GM23338 (cell line): Measurements from ENCODE around the gene TOX2.

ENCODE experiments used
- CTCF ChIP-seq, 2 experiments: fragments of 200-600 bp in 1 of 2; sonication (generic) in 1 of 2; conservative IDR thresholded peaks; 2 replicates each; pipeline versions ENCODE4 v1.5.1 to v1.6.1; 2016 to 2017; ENCODE audit warnings: antibody characterized with exemption in 2 of 2, low read depth in 2 of 2, mild to moderate bottlenecking in 2 of 2, moderate library complexity in 1 of 2
- EZH2 ChIP-seq: fragments of 200-600 bp; sonication (generic); IDR thresholded peaks from one replicate; pipeline ENCODE4 v1.8.0; 2017; ENCODE audit warnings: antibody characterized with exemption, mild to moderate bottlenecking, low read depth; ENCODE audit not compliant: unreplicated experiment
- EZH2phosphoT487 ChIP-seq: fragments of 200-600 bp; sonication (generic); IDR thresholded peaks from one replicate; pipeline ENCODE4 v1.8.1; 2018; ENCODE audit warnings: antibody characterized with exemption; ENCODE audit not compliant: unreplicated experiment
- JUNB ChIP-seq: IDR thresholded peaks from one replicate; pipeline ENCODE4 v1.6.1; 2016; ENCODE audit warnings: antibody characterized with exemption; ENCODE audit not compliant: unreplicated experiment
- POLR2AphosphoS5 ChIP-seq: IDR thresholded peaks from 2 replicates; pipeline ENCODE4 v1.6.1; 2016; ENCODE audit warnings: antibody characterized with exemption, low read depth
- TF ChIP-seq, protein P1 (sequence below): IDR thresholded peaks from 2 replicates; pipeline ENCODE4 v1.6.1; 2016; ENCODE audit warnings: antibody characterized with exemption

DNA sequence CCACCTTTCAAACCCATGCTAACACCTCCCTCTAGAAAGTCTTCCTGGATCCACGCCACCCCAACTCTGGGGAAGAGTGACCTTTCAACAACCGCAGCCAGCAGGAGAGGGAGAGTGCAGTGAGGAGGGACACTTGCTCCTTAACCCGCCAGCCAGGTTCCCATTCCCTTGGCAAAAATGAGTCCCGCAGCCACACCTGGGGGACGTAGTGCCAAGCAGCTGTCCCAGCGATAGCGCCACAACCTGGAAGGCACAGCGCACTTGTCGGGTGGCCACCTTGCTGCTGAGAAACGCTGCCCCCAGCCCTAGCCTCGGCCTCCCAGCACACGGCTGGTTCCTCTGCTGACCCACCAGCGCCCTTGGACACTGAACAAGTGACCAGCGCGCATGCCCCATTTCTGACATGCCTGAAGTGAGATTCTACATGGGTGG is 153.0 kb downstream of the TOX2 start:
- no peak for TF ChIP-seq CTCF (conservative IDR thresholded peaks at IDR 0.05; ENCODE audit: low read depth in 2 of 2)
- TF ChIP-seq EZH2 = no peak
- TF ChIP-seq POLR2AphosphoS5 = no peak
- no peak for TF ChIP-seq JUNB
- TF ChIP-seq, protein P1, sequence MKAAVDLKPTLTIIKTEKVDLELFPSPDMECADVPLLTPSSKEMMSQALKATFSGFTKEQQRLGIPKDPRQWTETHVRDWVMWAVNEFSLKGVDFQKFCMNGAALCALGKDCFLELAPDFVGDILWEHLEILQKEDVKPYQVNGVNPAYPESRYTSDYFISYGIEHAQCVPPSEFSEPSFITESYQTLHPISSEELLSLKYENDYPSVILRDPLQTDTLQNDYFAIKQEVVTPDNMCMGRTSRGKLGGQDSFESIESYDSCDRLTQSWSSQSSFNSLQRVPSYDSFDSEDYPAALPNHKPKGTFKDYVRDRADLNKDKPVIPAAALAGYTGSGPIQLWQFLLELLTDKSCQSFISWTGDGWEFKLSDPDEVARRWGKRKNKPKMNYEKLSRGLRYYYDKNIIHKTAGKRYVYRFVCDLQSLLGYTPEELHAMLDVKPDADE = no peak
- TF ChIP-seq EZH2phosphoT487 = no peak
